Lung (tissue), 12 donors: ENCODE data around the gene IFNAR1. TPM values are rescaled to one million over a fixed set of nuclear protein-coding genes. Genes with fewer than 3 reads are reported as not detected.

ENCODE experiments used
- ATAC-seq: fragments of 200-7000 bp; cut with Tn5 transposase; one replicate; pipeline ENCODE4 v1.9.1; 2020; ENCODE audit warnings: moderate number of reproducible peaks; ENCODE audit not compliant: insufficient read depth, low FRiP score
- DNase-seq, 3 donors: peaks; one replicate each; pipeline ENCODE4 v3.0.0-alpha.2; 2013 to 2017
- H3K27ac ChIP-seq, 2 donors: one replicate each; pipeline ENCODE4 v1.5.1; 2013; ENCODE audit warnings: mild to moderate bottlenecking in 2 of 2, moderate library complexity in 2 of 2, control low read depth in 1 of 2, inconsistent platforms in 1 of 2, low read depth in 1 of 2, low read length in 1 of 2
- H3K27me3 ChIP-seq, 3 donors: one replicate each; pipeline ENCODE4 v1.5.1; 2013; ENCODE audit warnings: low read length in 2 of 3; ENCODE audit not compliant: control insufficient read depth in 3 of 3, insufficient read depth in 3 of 3
- H3K36me3 ChIP-seq, 4 donors: one replicate each; pipeline ENCODE4 v1.5.1; 2013; ENCODE audit warnings: low read length in 4 of 4, mild to moderate bottlenecking in 1 of 4, moderate library complexity in 1 of 4; ENCODE audit not compliant: control insufficient read depth in 4 of 4, insufficient read depth in 4 of 4
- H3K4me1 ChIP-seq, 5 donors: one replicate each; pipeline ENCODE4 v1.5.1; 2013; ENCODE audit warnings: low read length in 5 of 5, mild to moderate bottlenecking in 2 of 5, moderate library complexity in 1 of 5; ENCODE audit not compliant: control insufficient read depth in 5 of 5, insufficient read depth in 5 of 5
- H3K4me3 ChIP-seq: one replicate; pipeline ENCODE4 v1.5.1; 2013; ENCODE audit warnings: mild to moderate bottlenecking, control low read depth, moderate library complexity
- H3K9ac ChIP-seq, 2 donors: one replicate each; pipeline ENCODE4 v1.5.1; 2013; ENCODE audit warnings: low read length in 2 of 2, control low read depth in 1 of 2; ENCODE audit not compliant: insufficient read depth in 1 of 2
- H3K9me3 ChIP-seq, 4 donors: one replicate each; pipeline ENCODE4 v1.5.1; 2013; ENCODE audit warnings: low read length in 3 of 4, mild to moderate bottlenecking in 1 of 4, moderate library complexity in 1 of 4; ENCODE audit not compliant: control insufficient read depth in 4 of 4, insufficient read depth in 3 of 4
- WGBS, 2 donors: extraction: QIAGEN DNeasy Blood & Tissue Kit; methylation state at CpG; one replicate each; pipeline ENCODE4 v1.1.7; 2013; 5-methylcytosine and 5-hydroxymethylcytosine counted together
- polyA plus RNA-seq, 2 donors: library from polyadenylated mRNA; stranded (reverse); fragments of 200-250 nt; gene quantifications; one replicate each; pipeline ENCODE4 v1.2.1, GENCODE V29; 2013
- total RNA-seq, 2 donors: library from RNA; depleted of rRNA in 1 of 2; stranded (reverse); fragments of >200 nt in 1 of 2; gene quantifications; one replicate each; pipeline ENCODE4 v1.2.1, GENCODE V29; 2014 to 2021
- TF ChIP-seq, protein P1 (sequence below): IDR thresholded peaks from 2 replicates; pipeline ENCODE4 v1.5.1; 2012; ENCODE audit warnings: mild to moderate bottlenecking; ENCODE audit errors: control extremely low read depth, extremely low read depth
- donor health status: control.
- donor health status: control.
- donor health status: Bipolar disorder and iron deficiency.
- donor health status: healthy.
- donor health status: DM: yes; HTN: yes; CAD: no.

The IFNAR1 gene
- total and polyA plus RNA-seq, 4 donors, result 14.3 to 58.7 (median 51.4) TPM

DNA sequence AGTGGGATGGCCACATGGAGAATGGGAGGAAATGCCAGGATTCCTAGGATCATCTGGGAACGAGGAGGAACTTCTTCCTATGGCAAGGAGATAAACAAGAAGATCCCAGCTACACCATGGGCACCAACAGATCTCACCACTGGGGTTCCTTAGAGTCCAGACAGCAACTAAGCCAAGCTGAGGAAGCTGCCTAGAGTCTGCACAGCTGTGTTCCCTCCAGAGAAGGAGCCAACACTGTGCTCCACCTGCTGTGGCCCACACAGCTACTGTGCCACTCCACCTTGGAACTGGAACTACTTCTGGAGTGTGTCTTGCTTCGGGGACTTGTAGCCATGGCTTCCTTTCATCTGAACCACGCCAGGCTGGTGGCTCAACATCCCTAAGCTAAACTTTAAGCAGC, 6.0 kb downstream of the IFNAR1 start:
- no peaks in the 10 kb centered on the region for H3K27me3 ChIP-seq
- DNase-seq (no peak), ATAC-seq (no peak)
- peaks cover 0 to 16% (median 5%) of the 10 kb centered on the region in 4 donors for H3K9me3 ChIP-seq
- H3K36me3 ChIP-seq, result peaks cover 0 to 28% (median 10%) of the 10 kb centered on the region in 4 donors
- peaks cover 0 to 20% (median 7%) of the 10 kb centered on the region in 5 donors for H3K4me1 ChIP-seq
- WGBS, 2 donors, result 88 to 89% methylated on average over 3 of the region's 3 CpGs
- H3K9ac ChIP-seq, result no peak overlapping the region
- H3K27ac ChIP-seq, result no peak overlapping the region
- no peak overlapping the region for H3K4me3 ChIP-seq
- TF ChIP-seq, protein P1, sequence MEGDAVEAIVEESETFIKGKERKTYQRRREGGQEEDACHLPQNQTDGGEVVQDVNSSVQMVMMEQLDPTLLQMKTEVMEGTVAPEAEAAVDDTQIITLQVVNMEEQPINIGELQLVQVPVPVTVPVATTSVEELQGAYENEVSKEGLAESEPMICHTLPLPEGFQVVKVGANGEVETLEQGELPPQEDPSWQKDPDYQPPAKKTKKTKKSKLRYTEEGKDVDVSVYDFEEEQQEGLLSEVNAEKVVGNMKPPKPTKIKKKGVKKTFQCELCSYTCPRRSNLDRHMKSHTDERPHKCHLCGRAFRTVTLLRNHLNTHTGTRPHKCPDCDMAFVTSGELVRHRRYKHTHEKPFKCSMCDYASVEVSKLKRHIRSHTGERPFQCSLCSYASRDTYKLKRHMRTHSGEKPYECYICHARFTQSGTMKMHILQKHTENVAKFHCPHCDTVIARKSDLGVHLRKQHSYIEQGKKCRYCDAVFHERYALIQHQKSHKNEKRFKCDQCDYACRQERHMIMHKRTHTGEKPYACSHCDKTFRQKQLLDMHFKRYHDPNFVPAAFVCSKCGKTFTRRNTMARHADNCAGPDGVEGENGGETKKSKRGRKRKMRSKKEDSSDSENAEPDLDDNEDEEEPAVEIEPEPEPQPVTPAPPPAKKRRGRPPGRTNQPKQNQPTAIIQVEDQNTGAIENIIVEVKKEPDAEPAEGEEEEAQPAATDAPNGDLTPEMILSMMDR, result no peak

DNA sequence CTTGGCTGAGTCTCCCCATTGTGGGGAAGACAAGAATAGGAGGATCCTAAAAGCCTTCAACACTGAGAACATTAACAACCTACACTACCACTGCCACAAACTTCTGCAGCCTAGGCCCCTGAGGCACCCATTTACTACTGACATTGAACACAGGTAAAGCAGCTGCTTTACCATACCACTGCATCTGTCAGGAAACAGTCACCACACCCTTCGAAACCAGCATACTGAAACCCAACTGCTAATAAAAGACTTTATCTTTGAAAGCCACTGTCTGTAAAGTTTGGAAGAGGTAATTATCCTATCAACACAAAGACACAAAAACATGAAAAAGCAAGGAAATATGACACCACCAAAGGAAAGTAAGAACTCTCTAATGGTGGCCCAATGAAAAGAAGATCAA, 7.4 kb downstream of the IFNAR1 start:
- no peak overlapping the region for H3K27ac ChIP-seq
- no peak overlapping the region for H3K9ac ChIP-seq
- peaks cover 0 to 15% (median 0%) of the 10 kb centered on the region in 5 donors for H3K4me1 ChIP-seq
- H3K9me3 ChIP-seq, result peaks cover 0 to 16% (median 5%) of the 10 kb centered on the region in 4 donors
- H3K27me3 ChIP-seq, result no peaks in the 10 kb centered on the region
- DNase-seq (no peak), ATAC-seq (no peak)
- no peak overlapping the region for H3K4me3 ChIP-seq
- 88 to 96% methylated on average over 1 of the region's 1 CpG for WGBS, 2 donors
- H3K36me3 ChIP-seq, result peaks cover under 1 to 28% (median 10%) of the 10 kb centered on the region in 4 donors
- TF ChIP-seq, protein P1, result no peak

GRCh38 chr21:33334191-33334590, 9.4 kb downstream of the IFNAR1 start:
- TF ChIP-seq, protein P1, result no peak
- ATAC-seq (no peak), DNase-seq (no peak)
- Histone ChIP-seq H3K27ac (no peak overlapping the region), H3K4me1 (peaks cover 0 to 10% (median 0%) of the 10 kb centered on the region in 5 donors), H3K9me3 (peaks cover 0 to 12% (median 5%) of the 10 kb centered on the region in 4 donors), H3K36me3 (peaks cover 3 to 28% (median 13%) of the 10 kb centered on the region in 4 donors), H3K4me3 (no peak overlapping the region), H3K9ac (no peak overlapping the region), H3K27me3 (no peaks in the 10 kb centered on the region)
- 75 to 88% methylated on average over 4 of the region's 4 CpGs for whole genome bisulfite sequencing, 2 donors

DNA sequence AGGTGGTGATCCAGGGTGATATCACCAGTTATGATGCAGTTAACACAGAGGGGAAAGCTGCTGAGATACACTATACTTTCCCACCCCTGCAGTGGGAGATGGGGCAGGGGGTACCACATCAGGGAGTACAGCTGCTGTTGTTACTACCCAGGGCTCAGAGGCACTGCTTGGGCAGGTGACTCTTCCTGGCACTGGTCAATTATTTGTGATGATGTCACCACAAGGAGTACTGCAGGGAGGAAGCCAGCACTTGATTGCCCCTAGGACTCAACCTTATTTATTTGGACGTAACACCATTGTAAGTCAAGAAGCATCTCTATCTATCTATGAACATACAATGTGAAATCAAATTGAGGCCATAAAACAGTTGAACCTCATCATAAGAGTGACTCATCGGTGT, 10.1 kb downstream of the IFNAR1 start:
- Histone ChIP-seq H3K4me1 (peaks cover 0 to 9% (median 0%) of the 10 kb centered on the region in 5 donors), H3K9ac (no peak overlapping the region), H3K4me3 (no peak overlapping the region), H3K9me3 (peaks cover 0 to 12% (median 5%) of the 10 kb centered on the region in 4 donors), H3K27me3 (no peaks in the 10 kb centered on the region), H3K36me3 (peaks cover 3 to 28% (median 13%) of the 10 kb centered on the region in 4 donors), H3K27ac (no peak overlapping the region)
- WGBS, 2 donors, result 90 to 96% methylated on average over 2 of the region's 2 CpGs
- ATAC-seq (no peak), DNase-seq (no peak)
- TF ChIP-seq, protein P1, result no peak
